MM.1S (cell line): ENCODE data around the gene PCDHA8.
A peak's percentile ranks its signal among the peaks of the same experiment; 100 is the strongest.
"Not testable (repeated sequence)": the region's sequence is repeated elsewhere in the genome, so short reads cannot be mapped to it uniquely, and the experiment has no call there.

Source experiments
- DNase-seq: peaks from one replicate; pipeline ENCODE4 v3.0.0-alpha.2; 2015
- H2AFZ ChIP-seq: fragments of 300-600 bp; sonication (generic); 2 replicates; pipeline ENCODE4 v1.6.0; 2016; ENCODE audit warnings: antibody characterized with exemption, low read length
- H3F3A ChIP-seq: fragments of 300-600 bp; sonication (generic); 2 replicates; pipeline ENCODE4 v1.6.1; 2016; ENCODE audit warnings: mild to moderate bottlenecking, antibody characterized with exemption, low read length, moderate library complexity, mixed read lengths; ENCODE audit not compliant: insufficient read depth
- H3K27ac ChIP-seq: fragments of 300-600 bp; sonication (generic); 2 replicates; pipeline ENCODE4 v1.5.1; 2016; ENCODE audit warnings: mild to moderate bottlenecking, low read length
- H3K27me3 ChIP-seq: fragments of 300-600 bp; sonication (generic); replicated peaks from 2 replicates; pipeline ENCODE4 v1.6.0; 2016; ENCODE audit warnings: low read length; ENCODE audit not compliant: insufficient read depth
- H3K36me3 ChIP-seq: fragments of 300-600 bp; sonication (generic); replicated peaks from 2 replicates; pipeline ENCODE4 v1.6.1; 2016; ENCODE audit warnings: mild to moderate bottlenecking, low read length, mixed read lengths; ENCODE audit not compliant: insufficient read depth
- H3K4me1 ChIP-seq: fragments of 300-600 bp; sonication (generic); 2 replicates; pipeline ENCODE4 v1.6.1; 2016; ENCODE audit warnings: low read length, mixed read lengths
- H3K4me2 ChIP-seq: fragments of 300-600 bp; sonication (generic); 2 replicates; pipeline ENCODE4 v1.6.0; 2016; ENCODE audit warnings: low read depth, low read length
- H3K4me3 ChIP-seq: fragments of 300-600 bp; sonication (generic); 2 replicates; pipeline ENCODE4 v1.5.1; 2016; ENCODE audit warnings: low read length, mixed read lengths
- H3K79me2 ChIP-seq: fragments of 300-600 bp; sonication (generic); 2 replicates; pipeline ENCODE4 v1.6.1; 2016; ENCODE audit warnings: mixed run types, low read length, mixed read lengths
- H3K9ac ChIP-seq: fragments of 300-600 bp; sonication (generic); 2 replicates; pipeline ENCODE4 v1.6.1; 2016; ENCODE audit warnings: low read length, mixed read lengths
- H3K9me2 ChIP-seq: fragments of 300-600 bp; sonication (generic); replicated peaks from 2 replicates; pipeline ENCODE4 v1.6.1; 2016; ENCODE audit warnings: mild to moderate bottlenecking, low read length, mixed read lengths; ENCODE audit not compliant: insufficient read depth
- H3K9me3 ChIP-seq: fragments of 300-600 bp; sonication (generic); replicated peaks from 2 replicates; pipeline ENCODE4 v1.6.1; 2016; ENCODE audit warnings: mild to moderate bottlenecking, low read length, mixed read lengths; ENCODE audit not compliant: insufficient read depth
- H4K20me1 ChIP-seq: fragments of 300-600 bp; sonication (generic); 2 replicates; pipeline ENCODE4 v1.6.1; 2016; ENCODE audit warnings: mild to moderate bottlenecking, low read length, moderate library complexity, mixed read lengths; ENCODE audit not compliant: insufficient read depth
- EZH2 ChIP-seq: fragments of 300-600 bp; sonication (generic); optimal IDR thresholded peaks from 2 replicates; pipeline ENCODE3; 2017; ENCODE audit warnings: low read depth, mild to moderate bottlenecking, antibody characterized with exemption, low read length, mixed read lengths
- EZH2phosphoT487 ChIP-seq: fragments of 300-600 bp; sonication (generic); IDR thresholded peaks from 2 replicates; pipeline ENCODE4 v1.6.1; 2018; ENCODE audit warnings: antibody characterized with exemption, low read length
- TF ChIP-seq, protein P1 (sequence below): fragments of 300-600 bp; sonication (generic); IDR thresholded peaks from 2 replicates; pipeline ENCODE4 v1.5.1; 2016; ENCODE audit warnings: antibody characterized with exemption, low read length, mixed read lengths

PCDHA8 gene

DNA sequence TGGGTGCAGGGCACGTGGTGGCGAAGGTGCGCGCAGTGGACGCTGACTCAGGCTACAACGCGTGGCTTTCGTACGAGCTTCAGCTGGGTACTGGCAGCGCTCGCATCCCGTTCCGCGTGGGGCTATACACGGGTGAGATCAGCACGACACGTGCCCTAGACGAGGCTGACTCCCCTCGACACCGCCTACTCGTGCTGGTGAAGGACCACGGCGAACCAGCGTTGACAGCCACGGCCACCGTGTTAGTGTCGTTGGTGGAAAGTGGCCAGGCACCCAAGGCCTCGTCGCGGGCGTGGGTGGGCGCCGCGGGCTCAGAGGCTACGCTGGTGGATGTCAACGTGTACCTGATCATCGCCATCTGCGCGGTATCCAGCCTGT, 44.3 kb upstream of the PCDHA8 start:
- no peak for TF ChIP-seq EZH2phosphoT487
- TF ChIP-seq, protein P1, sequence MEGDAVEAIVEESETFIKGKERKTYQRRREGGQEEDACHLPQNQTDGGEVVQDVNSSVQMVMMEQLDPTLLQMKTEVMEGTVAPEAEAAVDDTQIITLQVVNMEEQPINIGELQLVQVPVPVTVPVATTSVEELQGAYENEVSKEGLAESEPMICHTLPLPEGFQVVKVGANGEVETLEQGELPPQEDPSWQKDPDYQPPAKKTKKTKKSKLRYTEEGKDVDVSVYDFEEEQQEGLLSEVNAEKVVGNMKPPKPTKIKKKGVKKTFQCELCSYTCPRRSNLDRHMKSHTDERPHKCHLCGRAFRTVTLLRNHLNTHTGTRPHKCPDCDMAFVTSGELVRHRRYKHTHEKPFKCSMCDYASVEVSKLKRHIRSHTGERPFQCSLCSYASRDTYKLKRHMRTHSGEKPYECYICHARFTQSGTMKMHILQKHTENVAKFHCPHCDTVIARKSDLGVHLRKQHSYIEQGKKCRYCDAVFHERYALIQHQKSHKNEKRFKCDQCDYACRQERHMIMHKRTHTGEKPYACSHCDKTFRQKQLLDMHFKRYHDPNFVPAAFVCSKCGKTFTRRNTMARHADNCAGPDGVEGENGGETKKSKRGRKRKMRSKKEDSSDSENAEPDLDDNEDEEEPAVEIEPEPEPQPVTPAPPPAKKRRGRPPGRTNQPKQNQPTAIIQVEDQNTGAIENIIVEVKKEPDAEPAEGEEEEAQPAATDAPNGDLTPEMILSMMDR, result no peak
- no peak for TF ChIP-seq EZH2
- H3K27ac ChIP-seq, result no peak overlapping the region
- H3K9me2 ChIP-seq, result no peaks in the 10 kb centered on the region
- no peaks in the 10 kb centered on the region for H3K36me3 ChIP-seq
- H4K20me1 ChIP-seq, result no peaks in the 10 kb centered on the region
- no peaks in the 10 kb centered on the region for H3K4me1 ChIP-seq
- H3F3A ChIP-seq, result no peaks in the 10 kb centered on the region
- H3K4me3 ChIP-seq, result no peak overlapping the region
- DNase-seq, result no peak
- H3K4me2 ChIP-seq, result no peak overlapping the region
- no peaks in the 10 kb centered on the region for H3K9me3 ChIP-seq
- no peaks in the 10 kb centered on the region for H3K27me3 ChIP-seq
- no peaks in the 10 kb centered on the region for H3K79me2 ChIP-seq
- H3K9ac ChIP-seq, result no peak overlapping the region
- H2AFZ ChIP-seq, result no peak overlapping the region

DNA sequence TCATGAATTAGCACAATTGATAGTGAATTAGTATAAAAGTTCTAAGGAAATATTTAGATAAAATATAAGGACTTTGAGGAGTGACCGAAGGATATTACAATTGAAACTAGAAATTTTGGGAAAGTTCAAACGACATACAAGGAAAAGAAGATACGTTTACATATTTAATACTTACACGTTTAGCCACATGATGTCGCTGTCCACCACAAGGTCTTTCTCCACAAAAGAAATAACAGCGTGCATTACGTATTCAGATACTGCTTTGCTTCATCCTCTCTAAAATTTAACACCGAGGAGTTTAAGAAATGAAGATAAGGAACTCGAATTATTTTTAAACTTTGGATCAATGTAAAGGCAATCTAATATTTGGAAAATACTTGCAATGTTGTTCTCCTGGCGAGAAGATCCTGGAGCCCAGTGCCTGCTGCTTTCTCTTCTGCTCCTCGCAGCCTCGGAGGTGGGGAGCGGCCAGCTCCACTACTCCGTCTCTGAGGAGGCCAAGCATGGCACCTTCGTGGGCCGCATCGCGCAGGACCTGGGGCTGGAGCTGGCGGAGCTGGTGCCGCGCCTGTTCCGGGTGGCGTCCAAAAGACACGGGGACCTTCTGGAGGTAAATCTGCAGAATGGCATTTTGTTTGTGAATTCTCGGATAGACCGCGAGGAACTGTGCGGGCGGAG, 40.0 kb upstream of the PCDHA8 start, which contains the start of gene PCDHA3:
TSS of gene PCDHA3 (plus strand) at position 242 of the 678 bp plus-strand sequence.
- no peaks in the 10 kb centered on the region for H3K36me3 ChIP-seq
- H3F3A ChIP-seq, result no peaks in the 10 kb centered on the region
- no peak within 1 kb of the TSS for H3K9ac ChIP-seq
- no peak for DNase-seq
- H3K9me3 ChIP-seq, result no peaks in the 10 kb centered on the region
- no peak within 1 kb of the TSS for H3K27ac ChIP-seq
- no peaks in the 10 kb centered on the region for H3K79me2 ChIP-seq
- no peaks in the 10 kb centered on the region for H3K4me1 ChIP-seq
- H3K9me2 ChIP-seq, result no peaks in the 10 kb centered on the region
- H2AFZ ChIP-seq, result no peak within 1 kb of the TSS
- TF ChIP-seq EZH2phosphoT487, result no peak
- TF ChIP-seq, protein P1, result peak; percentile 30
- no peak for TF ChIP-seq EZH2
- H4K20me1 ChIP-seq, result no peaks in the 10 kb centered on the region
- H3K4me3 ChIP-seq, result no peak within 1 kb of the TSS
- no peak within 1 kb of the TSS for H3K4me2 ChIP-seq
- H3K27me3 ChIP-seq, result no peaks in the 10 kb centered on the region

DNA sequence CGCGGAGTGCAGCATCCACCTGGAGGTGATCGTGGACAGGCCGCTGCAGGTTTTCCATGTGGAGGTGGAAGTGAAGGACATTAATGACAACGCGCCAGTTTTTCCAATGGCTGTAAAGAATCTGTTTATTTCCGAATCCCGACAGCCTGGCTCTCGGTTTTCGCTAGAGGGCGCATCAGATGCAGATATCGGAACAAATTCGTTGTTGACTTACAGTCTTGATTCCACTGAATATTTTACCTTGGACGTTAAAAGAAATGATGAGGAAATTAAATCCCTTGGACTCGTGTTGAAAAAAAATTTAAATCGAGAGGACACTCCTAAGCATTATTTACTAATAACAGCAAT, 39.5 kb upstream of the PCDHA8 start:
- no peak overlapping the region for H3K4me2 ChIP-seq
- no peaks in the 10 kb centered on the region for H3K9me3 ChIP-seq
- no peaks in the 10 kb centered on the region for H3K4me1 ChIP-seq
- no peaks in the 10 kb centered on the region for H3F3A ChIP-seq
- no peaks in the 10 kb centered on the region for H3K9me2 ChIP-seq
- no peak for TF ChIP-seq EZH2phosphoT487
- TF ChIP-seq, protein P1, result no peak
- TF ChIP-seq EZH2, result no peak
- H4K20me1 ChIP-seq, result no peaks in the 10 kb centered on the region
- H3K36me3 ChIP-seq, result no peaks in the 10 kb centered on the region
- no peak overlapping the region for H3K4me3 ChIP-seq
- no peaks in the 10 kb centered on the region for H3K27me3 ChIP-seq
- H3K79me2 ChIP-seq, result no peaks in the 10 kb centered on the region
- no peak overlapping the region for H3K9ac ChIP-seq
- no peak for DNase-seq
- no peak overlapping the region for H2AFZ ChIP-seq
- H3K27ac ChIP-seq, result no peak overlapping the region

DNA sequence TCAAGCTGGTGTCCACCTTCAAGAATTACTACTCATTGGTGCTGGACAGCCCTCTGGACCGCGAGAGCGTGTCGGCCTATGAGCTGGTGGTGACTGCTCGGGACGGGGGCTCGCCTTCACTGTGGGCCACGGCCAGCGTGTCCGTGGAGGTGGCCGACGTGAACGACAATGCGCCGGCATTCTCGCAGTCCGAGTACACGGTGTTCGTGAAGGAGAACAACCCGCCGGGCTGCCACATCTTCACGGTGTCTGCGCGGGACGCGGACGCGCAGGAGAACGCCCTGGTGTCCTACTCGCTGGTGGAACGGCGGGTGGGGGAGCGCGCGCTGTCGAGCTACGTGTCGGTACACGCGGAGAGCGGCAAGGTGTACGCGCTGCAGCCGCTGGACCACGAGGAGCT, 38.6 kb upstream of the PCDHA8 start:
- not testable (repeated sequence) for H3K4me3 ChIP-seq, H3K4me1 ChIP-seq, H3K9me2 ChIP-seq, H3K27ac ChIP-seq, H4K20me1 ChIP-seq, DNase-seq, H2AFZ ChIP-seq, H3K36me3 ChIP-seq, H3K4me2 ChIP-seq, H3K79me2 ChIP-seq, H3K9ac ChIP-seq, H3F3A ChIP-seq, H3K9me3 ChIP-seq, H3K27me3 ChIP-seq
